K562 (cell line): ENCODE data around the gene ARL13A. TPM values are rescaled to one million over a fixed set of nuclear protein-coding genes. Genes with fewer than 3 reads are reported as not detected.

Experiments
- polyA plus RNA-seq, 8 experiments: library from polyadenylated mRNA; depleted of rRNA in 4 of 8; stranded (reverse) in 5 of 8; unstranded in 3 of 8; fragments of >200 nt; fragmentation: Nextera tagmentation in 2 of 8; fragmentation: Illumina TruSeq in 1 of 8; extraction: Ambion mirVana in 2 of 8; extraction: Trizol in 1 of 8; gene quantifications; 2 replicates each; pipeline versions ENCODE4 v1.2.1 to v1.2.3, GENCODE V29; 2011 to 2014; ENCODE audit warnings: inconsistent platforms in 1 of 8, missing spikeins in 1 of 8
- total RNA-seq, 7 experiments: library from RNA; depleted of rRNA in 6 of 7; stranded (reverse); fragments of >200 nt in 6 of 7; fragmentation: Illumina TruSeq in 2 of 7; extraction: Trizol in 2 of 7; gene quantifications; 2 replicates each; pipeline versions ENCODE4 v1.2.1 to v1.2.3, GENCODE V29; 2011 to 2021; ENCODE audit warnings: low replicate concordance in 1 of 7

The ARL13A gene
- total and polyA plus RNA-seq, 9 of the 15 experiments (the other 6 are each of a cell fraction or from before 2014, with no cell fraction given): not detected

Other genes with a start within 250 kb of the ARL13A start
- gene SYTL4, start 237.6 kb upstream of the ARL13A start, total RNA-seq (2014; rRNA removed): 0.65 and 1.2 TPM in 2 replicates
- gene SYTL4, start 237.6 kb upstream of the ARL13A start, total RNA-seq (2014; rRNA removed; fragmentation: Illumina TruSeq; extraction: Trizol): 1.5 and 1.6 TPM in 2 replicates
- gene SYTL4, start 237.6 kb upstream of the ARL13A start, total RNA-seq (2015; rRNA removed; fragmentation: Illumina TruSeq; extraction: Trizol): 0.65 and 2.1 TPM in 2 replicates
- 0.87 and 1.9 TPM in 2 replicates for gene SYTL4, start 237.6 kb upstream of the ARL13A start, total RNA-seq (2021)
- 8.4 and 9.0 TPM in 2 replicates for gene SYTL4, start 237.6 kb upstream of the ARL13A start, polyA plus RNA-seq (2011; rRNA removed)
- gene SYTL4, start 237.6 kb upstream of the ARL13A start, polyA plus RNA-seq (2014; fragmentation: Illumina TruSeq; extraction: Trizol): 1.4 and 1.5 TPM in 2 replicates
- 1 to 10 TPM; 1.2 to 1.8 TPM for gene SYTL4, start 237.6 kb upstream of the ARL13A start, polyA plus RNA-seq (2014; fragmentation: Nextera tagmentation; extraction: Ambion mirVana)
- 0.72 and 0.88 TPM in 2 replicates for gene SYTL4, start 237.6 kb upstream of the ARL13A start, polyA plus RNA-seq (2014; rRNA removed)
- gene CSTF2, start 149.3 kb upstream of the ARL13A start, total RNA-seq (2014; rRNA removed): 50.1 and 50.8 TPM in 2 replicates
- gene CSTF2, start 149.3 kb upstream of the ARL13A start, total RNA-seq (2014; rRNA removed; fragmentation: Illumina TruSeq; extraction: Trizol): 33.8 and 35.2 TPM in 2 replicates
- gene CSTF2, start 149.3 kb upstream of the ARL13A start, total RNA-seq (2015; rRNA removed; fragmentation: Illumina TruSeq; extraction: Trizol): 38.1 and 40.2 TPM in 2 replicates
- 43.0 and 46.4 TPM in 2 replicates for gene CSTF2, start 149.3 kb upstream of the ARL13A start, total RNA-seq (2021)
- gene CSTF2, start 149.3 kb upstream of the ARL13A start, polyA plus RNA-seq (2011; rRNA removed): 44.5 and 57.9 TPM in 2 replicates
- 50.6 and 54.5 TPM in 2 replicates for gene CSTF2, start 149.3 kb upstream of the ARL13A start, polyA plus RNA-seq (2014; fragmentation: Illumina TruSeq; extraction: Trizol)
- gene CSTF2, start 149.3 kb upstream of the ARL13A start, polyA plus RNA-seq (2014; fragmentation: Nextera tagmentation; extraction: Ambion mirVana): 10 to 100 TPM; 11.6 to 12.0 TPM
- gene CSTF2, start 149.3 kb upstream of the ARL13A start, polyA plus RNA-seq (2014; rRNA removed): 47.8 and 53.1 TPM in 2 replicates
- not detected in 2 replicates for gene NOX1, start 95.3 kb upstream of the ARL13A start, total RNA-seq (2014; rRNA removed)
- gene NOX1, start 95.3 kb upstream of the ARL13A start, total RNA-seq (2014; rRNA removed; fragmentation: Illumina TruSeq; extraction: Trizol): not detected in 2 replicates
- not detected in 2 replicates for gene NOX1, start 95.3 kb upstream of the ARL13A start, total RNA-seq (2015; rRNA removed; fragmentation: Illumina TruSeq; extraction: Trizol)
- not detected in 2 replicates for gene NOX1, start 95.3 kb upstream of the ARL13A start, total RNA-seq (2021)
- not detected in 2 replicates for gene NOX1, start 95.3 kb upstream of the ARL13A start, polyA plus RNA-seq (2011; rRNA removed)
- not detected in 2 replicates for gene NOX1, start 95.3 kb upstream of the ARL13A start, polyA plus RNA-seq (2014; fragmentation: Illumina TruSeq; extraction: Trizol)
- under 1 TPM in 1 of 2 experiments, not detected in 1; 0.01 TPM for gene NOX1, start 95.3 kb upstream of the ARL13A start, polyA plus RNA-seq (2014; fragmentation: Nextera tagmentation; extraction: Ambion mirVana)
- gene NOX1, start 95.3 kb upstream of the ARL13A start, polyA plus RNA-seq (2014; rRNA removed): not detected in 2 replicates
- not detected in 2 replicates for gene XKRX, start 40.8 kb upstream of the ARL13A start, total RNA-seq (2014; rRNA removed)
- not detected in 2 replicates for gene XKRX, start 40.8 kb upstream of the ARL13A start, total RNA-seq (2014; rRNA removed; fragmentation: Illumina TruSeq; extraction: Trizol)
- not detected in 2 replicates for gene XKRX, start 40.8 kb upstream of the ARL13A start, total RNA-seq (2015; rRNA removed; fragmentation: Illumina TruSeq; extraction: Trizol)
- not detected in 2 replicates for gene XKRX, start 40.8 kb upstream of the ARL13A start, total RNA-seq (2021)
- 0.03 TPM in 1 of 2 replicates, not detected in the other for gene XKRX, start 40.8 kb upstream of the ARL13A start, polyA plus RNA-seq (2011; rRNA removed)
- gene XKRX, start 40.8 kb upstream of the ARL13A start, polyA plus RNA-seq (2014; fragmentation: Illumina TruSeq; extraction: Trizol): not detected in 2 replicates
- gene XKRX, start 40.8 kb upstream of the ARL13A start, polyA plus RNA-seq (2014; fragmentation: Nextera tagmentation; extraction: Ambion mirVana): not detected
- not detected in 2 replicates for gene XKRX, start 40.8 kb upstream of the ARL13A start, polyA plus RNA-seq (2014; rRNA removed)
- 15.6 and 17.9 TPM in 2 replicates for gene TRMT2B, start 82.4 kb downstream of the ARL13A start, total RNA-seq (2014; rRNA removed)
- 20.7 and 22.8 TPM in 2 replicates for gene TRMT2B, start 82.4 kb downstream of the ARL13A start, total RNA-seq (2014; rRNA removed; fragmentation: Illumina TruSeq; extraction: Trizol)
- 16.8 and 18.1 TPM in 2 replicates for gene TRMT2B, start 82.4 kb downstream of the ARL13A start, total RNA-seq (2015; rRNA removed; fragmentation: Illumina TruSeq; extraction: Trizol)
- gene TRMT2B, start 82.4 kb downstream of the ARL13A start, total RNA-seq (2021): 20.7 and 21.0 TPM in 2 replicates
- gene TRMT2B, start 82.4 kb downstream of the ARL13A start, polyA plus RNA-seq (2011; rRNA removed): 19.3 and 23.4 TPM in 2 replicates
- 21.0 and 21.5 TPM in 2 replicates for gene TRMT2B, start 82.4 kb downstream of the ARL13A start, polyA plus RNA-seq (2014; fragmentation: Illumina TruSeq; extraction: Trizol)
- 1 to 10 TPM; 3.9 to 8.6 TPM for gene TRMT2B, start 82.4 kb downstream of the ARL13A start, polyA plus RNA-seq (2014; fragmentation: Nextera tagmentation; extraction: Ambion mirVana)
- 15.5 and 16.7 TPM in 2 replicates for gene TRMT2B, start 82.4 kb downstream of the ARL13A start, polyA plus RNA-seq (2014; rRNA removed)
- gene TMEM35A, start 109.2 kb downstream of the ARL13A start, total RNA-seq (2014; rRNA removed): not detected in 2 replicates
- gene TMEM35A, start 109.2 kb downstream of the ARL13A start, total RNA-seq (2014; rRNA removed; fragmentation: Illumina TruSeq; extraction: Trizol): not detected in 2 replicates
- gene TMEM35A, start 109.2 kb downstream of the ARL13A start, total RNA-seq (2015; rRNA removed; fragmentation: Illumina TruSeq; extraction: Trizol): not detected in 2 replicates
- not detected in 2 replicates for gene TMEM35A, start 109.2 kb downstream of the ARL13A start, total RNA-seq (2021)
- gene TMEM35A, start 109.2 kb downstream of the ARL13A start, polyA plus RNA-seq (2011; rRNA removed): not detected in 2 replicates
- not detected in 2 replicates for gene TMEM35A, start 109.2 kb downstream of the ARL13A start, polyA plus RNA-seq (2014; fragmentation: Illumina TruSeq; extraction: Trizol)
- not detected for gene TMEM35A, start 109.2 kb downstream of the ARL13A start, polyA plus RNA-seq (2014; fragmentation: Nextera tagmentation; extraction: Ambion mirVana)
- gene TMEM35A, start 109.2 kb downstream of the ARL13A start, polyA plus RNA-seq (2014; rRNA removed): not detected in 2 replicates
- gene CENPI, start 128.5 kb downstream of the ARL13A start, total RNA-seq (2014; rRNA removed): 11.6 and 12.8 TPM in 2 replicates
- gene CENPI, start 128.5 kb downstream of the ARL13A start, total RNA-seq (2014; rRNA removed; fragmentation: Illumina TruSeq; extraction: Trizol): 20.5 and 20.9 TPM in 2 replicates
- gene CENPI, start 128.5 kb downstream of the ARL13A start, total RNA-seq (2015; rRNA removed; fragmentation: Illumina TruSeq; extraction: Trizol): 17.3 and 18.9 TPM in 2 replicates
- gene CENPI, start 128.5 kb downstream of the ARL13A start, total RNA-seq (2021): 14.4 and 15.0 TPM in 2 replicates
- gene CENPI, start 128.5 kb downstream of the ARL13A start, polyA plus RNA-seq (2011; rRNA removed): 15.1 and 23.5 TPM in 2 replicates
- 12.7 and 14.9 TPM in 2 replicates for gene CENPI, start 128.5 kb downstream of the ARL13A start, polyA plus RNA-seq (2014; fragmentation: Illumina TruSeq; extraction: Trizol)
- gene CENPI, start 128.5 kb downstream of the ARL13A start, polyA plus RNA-seq (2014; fragmentation: Nextera tagmentation; extraction: Ambion mirVana): 1 to 10 TPM; 6.6 to 8.9 TPM
- 11.1 and 13.6 TPM in 2 replicates for gene CENPI, start 128.5 kb downstream of the ARL13A start, polyA plus RNA-seq (2014; rRNA removed)